Glutamatergic neuron (in vitro differentiated cells): Measurements from ENCODE around the gene ACIN1. TPM values are rescaled to one million over a fixed set of nuclear protein-coding genes. Genes with fewer than 3 reads are reported as not detected.

Experiments used
- DNase-seq: peaks from one replicate; pipeline ENCODE4 v3.0.0; 2022
- H3K27ac Mint-ChIP-seq: one replicate; pipeline ENCODE4 v1.8.0; 2020; ENCODE audit warnings: mild to moderate bottlenecking, mixed read lengths, inconsistent platforms; ENCODE audit not compliant: unreplicated experiment
- H3K27me3 Mint-ChIP-seq: one replicate; pipeline ENCODE4 v1.8.0; 2020; ENCODE audit warnings: mild to moderate bottlenecking, moderate library complexity, mixed read lengths, inconsistent platforms; ENCODE audit not compliant: unreplicated experiment
- H3K36me3 Mint-ChIP-seq: one replicate; pipeline ENCODE4 v1.8.0; 2020; ENCODE audit warnings: mild to moderate bottlenecking, mixed read lengths, inconsistent platforms; ENCODE audit not compliant: unreplicated experiment
- H3K4me1 Mint-ChIP-seq: one replicate; pipeline ENCODE4 v1.8.0; 2020; ENCODE audit warnings: mild to moderate bottlenecking, low read depth, mixed read lengths, inconsistent platforms; ENCODE audit not compliant: unreplicated experiment
- H3K4me3 Mint-ChIP-seq: one replicate; pipeline ENCODE4 v1.8.0; 2020; ENCODE audit warnings: mild to moderate bottlenecking, mixed read lengths, inconsistent platforms; ENCODE audit not compliant: unreplicated experiment
- H3K9me3 Mint-ChIP-seq: one replicate; pipeline ENCODE4 v1.8.0; 2020; ENCODE audit warnings: mild to moderate bottlenecking, moderate library complexity, mixed read lengths, inconsistent platforms; ENCODE audit not compliant: unreplicated experiment
- CTCF ChIP-seq: fragments of 200-600 bp; sonication (generic); IDR thresholded peaks from one replicate; pipeline ENCODE4 v1.5.0; 2021; ENCODE audit not compliant: partially characterized antibody, unreplicated experiment
- total RNA-seq: library from RNA; stranded (reverse); fragmentation: NEBNext Ultra II Directional; extraction: Animal tissue kit (Norgen Biotek cat#: 25700); gene quantifications from one replicate; pipeline ENCODE4 v1.2.1, GENCODE V29; 2021; ENCODE audit not compliant: unreplicated experiment

Gene ACIN1
- total RNA-seq, 1 donor from 2014 or later, result 341 TPM

- no peak for TF ChIP-seq CTCF
- peaks cover 13% of the 10 kb centered on the region for H3K27me3 Mint-ChIP-seq
Measured at GRCh38 chr14:23054000-23054811, 40.7 kb downstream of the ACIN1 start.

GRCh38 chr14:23053426-23053825 lies 41.5 kb downstream of the ACIN1 start:
- H3K27me3 Mint-ChIP-seq, result peaks cover 14% of the 10 kb centered on the region
- H3K36me3 Mint-ChIP-seq, result no peaks in the 10 kb centered on the region
- no peak for DNase-seq
- H3K4me3 Mint-ChIP-seq, result peak overlapping the region; percentile 21
- H3K27ac Mint-ChIP-seq, result peak overlapping the region; percentile 81
- peaks cover 11% of the 10 kb centered on the region for H3K9me3 Mint-ChIP-seq
- no peak for TF ChIP-seq CTCF
- peaks cover 40% of the 10 kb centered on the region for H3K4me1 Mint-ChIP-seq

More at GRCh38 chr14:23054000-23054811, 40.7 kb downstream of the ACIN1 start:
- Mint-ChIP-seq H3K4me1 (peaks cover 42% of the 10 kb centered on the region), H3K36me3 (no peaks in the 10 kb centered on the region), H3K9me3 (peaks cover 11% of the 10 kb centered on the region), H3K4me3 (peak overlapping the region; percentile 71), H3K27ac (peak overlapping the region; percentile 81)
- peak; percentile 62 for DNase-seq

- Mint-ChIP-seq H3K27me3 (peaks cover 12% of the 10 kb centered on the region), H3K9me3 (peaks cover 11% of the 10 kb centered on the region), H3K27ac (peak overlapping the region; percentile 55), H3K4me1 (peaks cover 40% of the 10 kb centered on the region), H3K4me3 (peak overlapping the region; percentile 57), H3K36me3 (peaks cover under 1% of the 10 kb centered on the region)
- DNase-seq, result no peak
- no peak for TF ChIP-seq CTCF
Measured at GRCh38 chr14:23052671-23053070, 42.3 kb downstream of the ACIN1 start.

- Mint-ChIP-seq H3K4me1 (peaks cover 45% of the 10 kb centered on the region), H3K27ac (peak overlapping the region; percentile 14), H3K4me3 (peak overlapping the region; percentile 57), H3K36me3 (peaks cover 5% of the 10 kb centered on the region), H3K9me3 (peaks cover 15% of the 10 kb centered on the region), H3K27me3 (peaks cover 13% of the 10 kb centered on the region)
- no peak for DNase-seq
- TF ChIP-seq CTCF, result no peak
Measured at GRCh38 chr14:23052182-23052623, 42.7 kb downstream of the ACIN1 start.
